IMR-90 (cell line): Measurements from ENCODE around the gene GATAD2A. TPM values are rescaled to one million over a fixed set of nuclear protein-coding genes. Genes with fewer than 3 reads are reported as not detected.

Experiments used
- ATAC-seq: fragments of 200-7000 bp; cut with Tn5 transposase; 2 replicates; pipeline ENCODE4 v1.9.1; 2020; ENCODE audit warnings: low read depth, mild to moderate bottlenecking, moderate library complexity
- BruUV-seq: library from RNA; stranded (reverse); fragments of 400-500 nt; replicated peaks from 2 replicates; lab custom pipeline; 2021; lab: Mats Ljungman, UMichigan
- CTCF ChIA-PET: fragments of 300-600 bp; formaldehyde crosslinking; extraction: SDS; loops from one replicate; lab custom pipeline; 2021; ENCODE audit warnings: antibody characterized with exemption; lab: Yijun Ruan, JAX
- POLR2A ChIA-PET: fragments of 300-600 bp; sonication (Branson Sonifier 250); formaldehyde crosslinking; loops from one replicate; lab custom pipeline; 2022; ENCODE audit warnings: antibody characterized with exemption; ENCODE audit not compliant: unreplicated experiment; lab: Charles Lee
- DNase-seq: peaks from one replicate; pipeline ENCODE4 v3.0.0; 2013
- H2AFZ ChIP-seq: replicated peaks from 2 replicates; pipeline ENCODE3; 2013; ENCODE audit warnings: low read length, mild to moderate bottlenecking; ENCODE audit not compliant: poor library complexity
- H2AK5ac ChIP-seq: 2 replicates; pipeline ENCODE4 v1.6.1; 2013; ENCODE audit warnings: low read depth, low read length, inconsistent platforms
- H2AK9ac ChIP-seq: replicated peaks from 2 replicates; pipeline ENCODE3; 2013; ENCODE audit warnings: mild to moderate bottlenecking, low read depth, low read length, moderate library complexity; ENCODE audit not compliant: poor library complexity
- H2BK120ac ChIP-seq: 2 replicates; pipeline ENCODE4 v1.6.1; 2013; ENCODE audit warnings: low read depth, low read length, inconsistent platforms
- H2BK15ac ChIP-seq: 3 replicates; pipeline ENCODE4 v1.6.1; 2013; ENCODE audit warnings: low read depth, low read length, inconsistent platforms
- H2BK20ac ChIP-seq: 2 replicates; pipeline ENCODE4 v1.6.1; 2013; ENCODE audit warnings: low read depth, mild to moderate bottlenecking, inconsistent platforms, low read length, moderate library complexity
- H2BK5ac ChIP-seq: 2 replicates; pipeline ENCODE4 v1.6.1; 2013; ENCODE audit warnings: mild to moderate bottlenecking, low read depth, low read length, inconsistent platforms; ENCODE audit not compliant: poor library complexity, severe bottlenecking
- H3K14ac ChIP-seq: replicated peaks from 2 replicates; pipeline ENCODE4 v1.6.1; 2013; ENCODE audit warnings: low read depth, low read length, inconsistent platforms
- H3K18ac ChIP-seq: 2 replicates; pipeline ENCODE4 v1.6.1; 2013; ENCODE audit warnings: low read depth, low read length, control low read depth
- H3K23ac ChIP-seq: 2 replicates; pipeline ENCODE4 v1.6.1; 2013; ENCODE audit warnings: low read depth, low read length, inconsistent platforms
- H3K27ac ChIP-seq: 2 replicates; pipeline ENCODE4 v1.5.1; 2013; ENCODE audit warnings: mild to moderate bottlenecking, control low read depth, low read length; ENCODE audit not compliant: insufficient read depth
- H3K27me3 ChIP-seq: 2 replicates; pipeline ENCODE4 v1.6.1; 2013; ENCODE audit warnings: low read length; ENCODE audit not compliant: control insufficient read depth, insufficient read depth
- H3K36me3 ChIP-seq: 2 replicates; pipeline ENCODE4 v1.6.1; 2013; ENCODE audit warnings: low read length, mixed read lengths; ENCODE audit not compliant: control insufficient read depth, insufficient read depth
- H3K4ac ChIP-seq: 2 replicates; pipeline ENCODE4 v1.6.1; 2013; ENCODE audit warnings: low read depth, low read length, inconsistent platforms
- H3K4me1 ChIP-seq: 2 replicates; pipeline ENCODE4 v1.6.1; 2013; ENCODE audit warnings: low read length, mixed read lengths; ENCODE audit not compliant: control insufficient read depth, insufficient read depth
- H3K4me2 ChIP-seq: 2 replicates; pipeline ENCODE4 v1.6.1; 2013; ENCODE audit warnings: low read depth, mild to moderate bottlenecking, control low read depth, low read length, moderate library complexity
- H3K4me3 ChIP-seq: 2 replicates; pipeline ENCODE4 v1.5.1; 2013; ENCODE audit warnings: low read depth, mild to moderate bottlenecking, control low read depth, low read length, moderate library complexity; ENCODE audit not compliant: insufficient read depth
- H3K56ac ChIP-seq: 2 replicates; pipeline ENCODE4 v1.6.1; 2013; ENCODE audit warnings: low read length, inconsistent platforms; ENCODE audit not compliant: insufficient read depth; ENCODE audit errors: extremely low read depth
- H3K79me1 ChIP-seq, 2 experiments: 2 replicates each; pipeline ENCODE4 v1.6.1; 2013; ENCODE audit warnings: low read length in 2 of 2, inconsistent platforms in 1 of 2, low read depth in 1 of 2
- H3K9ac ChIP-seq: 2 replicates; pipeline ENCODE4 v1.6.1; 2013; ENCODE audit warnings: low read depth, low read length, control low read depth
- H3K9me1 ChIP-seq: 2 replicates; pipeline ENCODE4 v1.6.1; 2013; ENCODE audit warnings: low read length, inconsistent platforms; ENCODE audit not compliant: insufficient read depth
- H3K9me3 ChIP-seq: 2 replicates; pipeline ENCODE4 v1.6.1; 2013; ENCODE audit warnings: low read length; ENCODE audit not compliant: control insufficient read depth, insufficient read depth
- H4K20me1 ChIP-seq: 2 replicates; pipeline ENCODE4 v1.6.1; 2013; ENCODE audit warnings: low read length, inconsistent platforms; ENCODE audit not compliant: insufficient read depth
- H4K5ac ChIP-seq: 2 replicates; pipeline ENCODE4 v1.6.1; 2013; ENCODE audit warnings: mild to moderate bottlenecking, low read depth, low read length, control low read depth
- H4K8ac ChIP-seq, 2 experiments: 2 replicates each; pipeline ENCODE4 v1.6.1; 2013; ENCODE audit warnings: low read depth in 2 of 2, low read length in 2 of 2, control low read depth in 1 of 2, inconsistent platforms in 1 of 2
- H4K91ac ChIP-seq: 2 replicates; pipeline ENCODE4 v1.6.1; 2013; ENCODE audit warnings: low read depth, low read length, inconsistent platforms; ENCODE audit not compliant: insufficient read depth
- BHLHE40 ChIP-seq: fragments of 150-350 bp; IDR thresholded peaks from 2 replicates; pipeline ENCODE4 v1.6.1; 2016; ENCODE audit warnings: mild to moderate bottlenecking, low read depth, low read length
- CEBPB ChIP-seq: IDR thresholded peaks from 2 replicates; pipeline ENCODE4 v1.6.1; 2012; ENCODE audit warnings: low read depth, low read length, improper control_type of control experiment
- CHD1 ChIP-seq: IDR thresholded peaks from 2 replicates; pipeline ENCODE4 v1.6.1; 2012; ENCODE audit warnings: low read depth, low read length, improper control_type of control experiment
- CTCF ChIP-seq: conservative IDR thresholded peaks from 2 replicates; pipeline ENCODE4 v1.5.1; 2012; ENCODE audit warnings: mild to moderate bottlenecking, low read depth, low read length, improper control_type of control experiment
- MAFK ChIP-seq: IDR thresholded peaks from 2 replicates; pipeline ENCODE4 v1.6.1; 2012; ENCODE audit warnings: low read depth, low read length, improper control_type of control experiment
- MXI1 ChIP-seq: IDR thresholded peaks from 2 replicates; pipeline ENCODE4 v1.6.1; 2012; ENCODE audit warnings: low read depth, mild to moderate bottlenecking, low read length, moderate library complexity, borderline replicate concordance
- NFE2L2 ChIP-seq: fragments of 150-350 bp; IDR thresholded peaks from 2 replicates; pipeline ENCODE4 v1.6.1; 2016; ENCODE audit warnings: low read depth, mild to moderate bottlenecking, low read length
- POLR2A ChIP-seq: IDR thresholded peaks from 2 replicates; pipeline ENCODE4 v1.6.1; 2012; ENCODE audit warnings: mild to moderate bottlenecking, low read depth, low read length
- RAD21 ChIP-seq: IDR thresholded peaks from 2 replicates; pipeline ENCODE4 v1.6.1; 2012; ENCODE audit warnings: low read length, improper control_type of control experiment
- RCOR1 ChIP-seq: IDR thresholded peaks from 2 replicates; pipeline ENCODE4 v1.6.1; 2012; ENCODE audit warnings: mild to moderate bottlenecking, low read length, improper control_type of control experiment; ENCODE audit not compliant: insufficient replicate concordance
- RFX5 ChIP-seq: IDR thresholded peaks from 2 replicates; pipeline ENCODE4 v1.8.0; 2012; ENCODE audit warnings: low read depth, mild to moderate bottlenecking, low read length, moderate library complexity
- SMC3 ChIP-seq: fragments of 150-350 bp; IDR thresholded peaks from 2 replicates; pipeline ENCODE4 v1.6.1; 2016; ENCODE audit warnings: low read depth, mild to moderate bottlenecking, antibody characterized with exemption, low read length, moderate library complexity
- USF2 ChIP-seq: fragments of 150-350 bp; IDR thresholded peaks from 2 replicates; pipeline ENCODE4 v1.6.1; 2017; ENCODE audit warnings: mild to moderate bottlenecking, antibody characterized with exemption, low read length, low read depth
- WGBS, 2 experiments: methylation state at CpG; one replicate each; pipeline versions ENCODE4 v1.1.5 to v1.1.7; 2013; ENCODE audit warnings: missing lambda C conversion rate in 2 of 2; ENCODE audit not compliant: insufficient read length in 1 of 2; ENCODE audit errors: extremely low coverage in 2 of 2; 5-methylcytosine and 5-hydroxymethylcytosine counted together
- dilution Hi-C: fragments of 300-500 bp; cut with HindIII; formaldehyde crosslinking; loops from one replicate; pipeline ENCODE4 v1.14.3; 2018; ENCODE audit warnings: low sequenced_read_pairs; ENCODE audit not compliant: unreplicated experiment
- in situ Hi-C: fragments of 300-500 bp; cut with MboI; formaldehyde crosslinking; loops from 3 replicates; pipeline ENCODE4 v1.14.3; 2019; ENCODE audit warnings: low sequenced_read_pairs, inconsistent platforms, mixed read lengths
- intact Hi-C: fragments of 100-400 bp; cut with micrococcal nuclease; formaldehyde crosslinking; loops from 2 replicates; pipeline ENCODE4 v1.10.0; 2022
- polyA plus RNA-seq, 3 experiments: library from polyadenylated mRNA; depleted of rRNA; stranded (reverse); fragments of >200 nt; gene quantifications; 2 replicates each; pipeline ENCODE4 v1.2.3, GENCODE V29; 2012; ENCODE audit warnings: low replicate concordance in 1 of 3
- total RNA-seq: library from RNA; depleted of rRNA; stranded (reverse); fragments of >200 nt; gene quantifications from 2 replicates; pipeline ENCODE4 v1.2.3, GENCODE V29; 2012
- TF ChIP-seq, protein P1 (sequence below): fragments of 150-350 bp; IDR thresholded peaks from 2 replicates; pipeline ENCODE4 v1.6.1; 2016; ENCODE audit warnings: low read depth, mild to moderate bottlenecking, low read length, moderate library complexity, borderline replicate concordance

GATAD2A gene
- total and polyA plus RNA-seq, 2 of the 4 experiments (the other 2 are of a cell fraction): 23.5 to 33.2 TPM

DNA sequence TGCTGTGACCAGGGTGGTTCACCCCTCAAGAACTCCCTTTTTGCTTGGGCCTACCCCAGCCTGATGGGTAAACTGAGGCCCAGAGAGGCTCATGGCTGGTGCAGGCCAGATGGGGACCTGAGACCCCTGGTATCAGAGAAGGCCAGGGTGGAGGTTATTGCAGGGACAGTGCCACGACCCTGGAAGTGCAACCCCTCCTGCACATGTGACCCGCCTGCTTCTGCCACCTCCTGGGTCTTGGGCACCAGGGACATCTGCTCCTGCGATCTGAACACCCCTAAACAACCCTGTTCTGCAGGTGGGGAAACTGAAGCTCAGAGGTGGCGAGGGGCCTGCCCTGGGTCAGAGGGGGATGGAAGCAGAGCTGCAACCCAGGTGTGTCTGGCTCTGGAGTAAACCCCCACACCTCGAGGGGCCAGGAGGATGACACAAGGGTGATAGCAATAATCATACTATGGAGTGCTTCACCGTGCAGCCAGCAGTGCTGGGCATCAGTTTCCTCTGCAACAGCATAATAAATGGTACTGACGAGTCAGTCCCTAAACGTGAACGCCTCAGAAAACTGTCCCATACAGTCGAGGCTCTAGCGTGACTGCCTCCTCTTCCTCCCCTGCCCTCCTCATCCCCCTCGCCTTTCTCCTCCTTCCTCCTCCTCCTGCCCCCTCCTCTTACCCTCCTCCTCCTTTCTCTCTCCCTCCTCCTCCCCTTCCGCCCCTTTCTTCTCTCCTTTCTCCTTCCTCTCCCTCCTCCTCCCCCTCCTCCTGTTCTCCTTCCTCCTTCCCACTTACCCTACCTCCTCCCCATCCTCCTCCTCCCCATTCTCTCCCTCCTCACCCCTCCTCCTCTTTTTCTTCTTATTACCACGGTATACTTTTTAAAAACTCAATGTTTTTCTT lies 127.6 kb downstream of the GATAD2A start:
- in situ Hi-C loops: loop anchor here (25.0 kb wide), 1 partner anchor 429 kb away; no protein-coding TSS in a partner anchor
- Histone ChIP-seq H3K14ac (no peak overlapping the region), H3K56ac (no peak overlapping the region), H3K36me3 (peaks cover 4% of the 10 kb centered on the region; the same call in 1 of the 2 replicates), H4K20me1 (peaks cover 11% of the 10 kb centered on the region; the same call in 1 of the 2 replicates), H2AK9ac (no peak overlapping the region), H4K5ac (no peak overlapping the region), H3K4me3 (no peak overlapping the region), H4K91ac (no peak overlapping the region), H3K9me3 (no peaks in the 10 kb centered on the region), H3K79me1 (no peaks in the 10 kb centered on the region; a peak in 1 of 4 replicates), H3K4ac (no peak overlapping the region), H3K4me1 (peaks cover 5% of the 10 kb centered on the region), H3K9me1 (no peaks in the 10 kb centered on the region), H3K9ac (no peak overlapping the region), H3K27me3 (peaks cover 4% of the 10 kb centered on the region; the same call in 1 of the 2 replicates), H3K27ac (no peak overlapping the region), H3K18ac (no peak overlapping the region), H2AFZ (peak overlapping the region; percentile 38), H2BK15ac (no peak overlapping the region), H2BK20ac (no peak overlapping the region), H2AK5ac (no peak overlapping the region), H3K23ac (no peak overlapping the region), H2BK5ac (no peak overlapping the region), H3K4me2 (no peak overlapping the region), H4K8ac (no peak overlapping the region), H2BK120ac (no peak overlapping the region)
- intact Hi-C loops: loop anchor here (1.0 kb wide), 1 partner anchor 110 kb away; the partner anchor contains the start of gene GMIP
- BruUV-seq: no TSS peak
- WGBS, 2 experiments: 69 to 100% methylated on average over 1 to 9 of the region's 14 CpGs
- DNase-seq (no peak), ATAC-seq (no peak)
- ChIA-PET CTCF (interaction anchor here (0.8 to 1.8 kb wide), 6 partner anchors 11 to 111 kb away, joined by 3 to 11 read pairs (median 5); partner anchors contain the start of gene GMIP), POLR2A (no interaction called here)
- TF ChIP-seq USF2: no peak
- TF ChIP-seq CHD1: no peak
- TF ChIP-seq MAFK: no peak
- TF ChIP-seq RFX5: no peak
- no peak for TF ChIP-seq BHLHE40
- no peak for TF ChIP-seq NFE2L2
- TF ChIP-seq RCOR1: no peak
- TF ChIP-seq RAD21: no peak
- no peak for TF ChIP-seq POLR2A
- TF ChIP-seq MXI1: no peak
- TF ChIP-seq, protein P1, sequence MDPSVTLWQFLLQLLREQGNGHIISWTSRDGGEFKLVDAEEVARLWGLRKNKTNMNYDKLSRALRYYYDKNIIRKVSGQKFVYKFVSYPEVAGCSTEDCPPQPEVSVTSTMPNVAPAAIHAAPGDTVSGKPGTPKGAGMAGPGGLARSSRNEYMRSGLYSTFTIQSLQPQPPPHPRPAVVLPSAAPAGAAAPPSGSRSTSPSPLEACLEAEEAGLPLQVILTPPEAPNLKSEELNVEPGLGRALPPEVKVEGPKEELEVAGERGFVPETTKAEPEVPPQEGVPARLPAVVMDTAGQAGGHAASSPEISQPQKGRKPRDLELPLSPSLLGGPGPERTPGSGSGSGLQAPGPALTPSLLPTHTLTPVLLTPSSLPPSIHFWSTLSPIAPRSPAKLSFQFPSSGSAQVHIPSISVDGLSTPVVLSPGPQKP: no peak
- no peak for TF ChIP-seq CEBPB
- TF ChIP-seq SMC3: no peak
- no peak for TF ChIP-seq CTCF
- dilution Hi-C loops: no loop called here
